Gastrocnemius medialis (tissue), 4 donors: ENCODE data around the gene PSPN. TPM values are rescaled to one million over a fixed set of nuclear protein-coding genes. Genes with fewer than 3 reads are reported as not detected.

Source experiments
- ATAC-seq, 2 donors: fragments of 150-250 bp; one replicate each; pipeline ENCODE4 v1.9.1; 2016
- DNase-seq, 2 donors: peaks; one replicate each; pipeline ENCODE4 v3.0.0-alpha.2; 2019
- H3K27ac ChIP-seq, 4 donors: fragments of 200-600 bp; sonication (generic); 1 replicate in 1 of 4; 2 replicates in 3 of 4; pipeline ENCODE4 v1.5.1; 2016 to 2018; ENCODE audit warnings: mild to moderate bottlenecking in 2 of 4, moderate library complexity in 1 of 4
- H3K27me3 ChIP-seq, 3 donors: fragments of 200-600 bp; sonication (generic) in 2 of 3; 1 replicate in 1 of 3; 2 replicates in 2 of 3; pipeline versions ENCODE4 v1.5.1 to v1.6.0; 2016 to 2019; ENCODE audit warnings: mild to moderate bottlenecking in 1 of 3, moderate library complexity in 1 of 3
- H3K36me3 ChIP-seq, 2 donors: fragments of 200-600 bp; sonication (generic) in 1 of 2; one replicate each; pipeline ENCODE4 v1.5.1; 2017 to 2018
- H3K4me1 ChIP-seq, 2 donors: fragments of 200-600 bp; sonication (generic) in 1 of 2; one replicate each; pipeline ENCODE4 v1.5.1; 2016 to 2017; ENCODE audit warnings: mild to moderate bottlenecking in 2 of 2
- H3K4me3 ChIP-seq, 4 donors: fragments of 200-600 bp; sonication (generic) in 3 of 4; 1 replicate in 1 of 4; 2 replicates in 3 of 4; pipeline ENCODE4 v1.5.1; 2016 to 2019; ENCODE audit warnings: mild to moderate bottlenecking in 2 of 4
- H3K9me3 ChIP-seq, 3 donors: fragments of 200-600 bp; sonication (generic) in 2 of 3; 1 replicate in 1 of 3; 2 replicates in 2 of 3; pipeline ENCODE4 v1.5.1; 2016 to 2019
- CTCF ChIP-seq, 5 experiments: fragments of 450-650 bp in 3 of 5; fragments of 200-600 bp in 2 of 5; sonication (generic) in 2 of 5; IDR thresholded peaks in 4 of 5; conservative IDR thresholded peaks in 1 of 5; 1 replicate in 4 of 5; 2 replicates in 1 of 5; pipeline ENCODE4 v1.5.1; 2016 to 2019; ENCODE audit warnings: antibody characterized with exemption in 5 of 5, mild to moderate bottlenecking in 3 of 5, moderate library complexity in 3 of 5
- POLR2A ChIP-seq, 2 donors: fragments of 450-650 bp; IDR thresholded peaks; one replicate each; pipeline ENCODE4 v1.6.1; 2017; ENCODE audit warnings: antibody characterized with exemption in 2 of 2, mild to moderate bottlenecking in 2 of 2, moderate library complexity in 2 of 2
- in situ Hi-C, 4 donors: fragments of 200-750 bp; cut with MboI; loops; one replicate each; pipeline versions ENCODE4 v1.15.0 to v1.8.0; 2017; ENCODE audit warnings: low sequenced_read_pairs in 4 of 4
- intact Hi-C: fragments of 100-400 bp; cut with DNase I; formaldehyde crosslinking; loops from one replicate; pipeline ENCODE4 v1.15.1; 2023; ENCODE audit warnings: low total_unique reads
- microRNA-seq, 2 donors: library from miRNA; unstranded; fragments of <30 nt; microRNA quantifications; one replicate each; pipeline ENCODE4, GENCODE V29; 2016; ENCODE audit warnings: borderline replicate concordance in 2 of 2
- total RNA-seq, 4 donors: library from RNA; depleted of rRNA; stranded (reverse); fragments of >200 nt; gene quantifications; one replicate each; pipeline versions ENCODE4 v1.1.0 to v1.2.3, GENCODE V29; 2016

The PSPN gene
- total RNA-seq, 4 donors from 2014 or later: 0.15 to 0.75 (median 0.43) TPM

GRCh38 chr19:6334490-6335285, 41.0 kb downstream of the PSPN start:
- H3K36me3 ChIP-seq: no peaks in the 10 kb centered on the region
- H3K4me1 ChIP-seq: no peaks in the 10 kb centered on the region
- in situ Hi-C loops: no loop called here
- H3K9me3 ChIP-seq: no peaks in the 10 kb centered on the region
- DNase-seq (no peak), ATAC-seq (no peak)
- intact Hi-C loops: no loop called here
- TF ChIP-seq POLR2A (IDR thresholded peaks at IDR 0.05): no peak
- TF ChIP-seq CTCF (IDR thresholded peaks at IDR 0.05 in 4 of 5, conservative IDR thresholded peaks at IDR 0.05 in 1 of 5): no peak
- H3K4me3 ChIP-seq: no peak overlapping the region
- no peak overlapping the region for H3K27ac ChIP-seq
- H3K27me3 ChIP-seq: peaks cover 0 to 3% (median 0%) of the 10 kb centered on the region in 3 donors

- intact Hi-C loops (no loop called here), in situ Hi-C loops (no loop called here)
- H3K36me3 ChIP-seq: no peaks in the 10 kb centered on the region
- H3K27me3 ChIP-seq: no peaks in the 10 kb centered on the region
- H3K9me3 ChIP-seq: no peaks in the 10 kb centered on the region
- ATAC-seq: no peak
- no peak for DNase-seq
- H3K4me1 ChIP-seq: no peaks in the 10 kb centered on the region
- H3K4me3 ChIP-seq: no peak within 1 kb of the TSS
- TF ChIP-seq POLR2A (IDR thresholded peaks at IDR 0.05) (no peak), CTCF (IDR thresholded peaks at IDR 0.05 in 4 of 5, conservative IDR thresholded peaks at IDR 0.05 in 1 of 5) (no peak)
- H3K27ac ChIP-seq: no peak within 1 kb of the TSS
Observed at GRCh38 chr19:6333439-6333838, 42.3 kb downstream of the PSPN start, which contains the start of gene ACER1. Gene ACER1, minus strand, starts transcription at chr19:6333612. Its CDS starts 61 bp downstream, at chr19:6333551.

GRCh38 chr19:6326815-6327214, 48.9 kb downstream of the PSPN start:
- Histone ChIP-seq H3K4me3 (no peak overlapping the region), H3K27me3 (peaks cover 0 to 5% (median 5%) of the 10 kb centered on the region in 3 donors), H3K36me3 (no peaks in the 10 kb centered on the region), H3K9me3 (no peaks in the 10 kb centered on the region), H3K27ac (no peak overlapping the region), H3K4me1 (no peaks in the 10 kb centered on the region)
- in situ Hi-C loops: no loop called here
- intact Hi-C loops: no loop called here
- no peak for TF ChIP-seq CTCF (IDR thresholded peaks at IDR 0.05 in 4 of 5, conservative IDR thresholded peaks at IDR 0.05 in 1 of 5)
- no peak for TF ChIP-seq POLR2A (IDR thresholded peaks at IDR 0.05)
- DNase-seq: no peak
- ATAC-seq: no peak

GRCh38 chr19:6325614-6326013, 50.1 kb downstream of the PSPN start:
- Histone ChIP-seq H3K9me3 (no peaks in the 10 kb centered on the region), H3K4me1 (no peaks in the 10 kb centered on the region), H3K36me3 (no peaks in the 10 kb centered on the region), H3K4me3 (no peak overlapping the region), H3K27ac (no peak overlapping the region), H3K27me3 (peaks cover 0 to 5% (median 5%) of the 10 kb centered on the region in 3 donors)
- DNase-seq (no peak), ATAC-seq (no peak)
- TF ChIP-seq CTCF (IDR thresholded peaks at IDR 0.05 in 4 of 5, conservative IDR thresholded peaks at IDR 0.05 in 1 of 5): no peak
- TF ChIP-seq POLR2A (IDR thresholded peaks at IDR 0.05): no peak
- intact Hi-C loops (no loop called here), in situ Hi-C loops (no loop called here)

Small RNA genes within 50 kb of the gene (microRNA-seq; reads per million reads assigned to microRNA genes)
- gene MIR3940 (5.1 to 5.9 reads per million in 2 donors), gene MIR6790 (0 reads per million in 2 donors), gene MIR6885 (0 reads per million in 2 donors)

Other genes with a start within 250 kb of the PSPN start
- gene ACSBG2, start 240.3 kb downstream of the PSPN start, total RNA-seq: not detected
- gene MLLT1, start 96.0 kb downstream of the PSPN start, total RNA-seq: 10 to 100 TPM; 13.9 to 37.7 (median 24.4) TPM
- gene ACER1, start 42.3 kb downstream of the PSPN start, total RNA-seq: not detected
- gene CLPP, start 14.4 kb downstream of the PSPN start, total RNA-seq: 100 to 1,000 TPM; 143 to 168 (median 163) TPM
- 100 to 1,000 TPM in 1 of 4 donors, 10 to 100 TPM in 3; 42.2 to 112 (median 90.4) TPM for gene ALKBH7, start 3.1 kb downstream of the PSPN start, total RNA-seq
- gene GTF2F1, start 17.2 kb upstream of the PSPN start, total RNA-seq: 10 to 100 TPM; 11.4 to 34.8 (median 22.4) TPM
- 100 to 1,000 TPM in 1 of 4 donors, 10 to 100 TPM in 3; 49.1 to 124 (median 85.6) TPM for gene KHSRP, start 48.9 kb upstream of the PSPN start, total RNA-seq
- under 1 TPM in 1 of 4 donors, not detected in 3; 0.42 TPM for gene SLC25A41, start 57.8 kb upstream of the PSPN start, total RNA-seq
- gene SLC25A23, start 83.9 kb upstream of the PSPN start, total RNA-seq: 10 to 100 TPM; 61.7 to 73.6 (median 65.0) TPM
- under 1 TPM in 1 of 4 donors, not detected in 3; 0.75 TPM for gene CRB3, start 88.3 kb upstream of the PSPN start, total RNA-seq
- gene DENND1C, start 105.9 kb upstream of the PSPN start, total RNA-seq: 1 to 10 TPM in 1 of 4 donors, under 1 TPM in 2, not detected in 1; 0.27 to 1.2 (median 0.29) TPM
- 1 to 10 TPM; 1.7 to 2.5 (median 2.0) TPM for gene TUBB4A, start 126.4 kb upstream of the PSPN start, total RNA-seq
- 1 to 10 TPM in 2 of 4 donors, not detected in 2; 1.1 to 1.8 TPM for gene TNFSF9, start 155.1 kb upstream of the PSPN start, total RNA-seq
- gene CD70, start 215.2 kb upstream of the PSPN start, total RNA-seq: not detected